GM19351 (cell line): ENCODE data around the gene LYPLA2.
"Not testable (repeated sequence)": the region's sequence is repeated elsewhere in the genome, so short reads cannot be mapped to it uniquely, and the experiment has no call there.

ENCODE experiments used
- ATAC-seq: cut with Tn5 transposase; IDR thresholded peaks from one replicate; pipeline ENCODE4 v1.9.1; 2021; ENCODE audit warnings: mild to moderate bottlenecking, moderate library complexity; ENCODE audit not compliant: unreplicated experiment

LYPLA2 gene

GRCh38 chr1:23799570-23800399 lies 8.8 kb downstream of the LYPLA2 start:
- ATAC-seq: peak; percentile 7

DNA sequence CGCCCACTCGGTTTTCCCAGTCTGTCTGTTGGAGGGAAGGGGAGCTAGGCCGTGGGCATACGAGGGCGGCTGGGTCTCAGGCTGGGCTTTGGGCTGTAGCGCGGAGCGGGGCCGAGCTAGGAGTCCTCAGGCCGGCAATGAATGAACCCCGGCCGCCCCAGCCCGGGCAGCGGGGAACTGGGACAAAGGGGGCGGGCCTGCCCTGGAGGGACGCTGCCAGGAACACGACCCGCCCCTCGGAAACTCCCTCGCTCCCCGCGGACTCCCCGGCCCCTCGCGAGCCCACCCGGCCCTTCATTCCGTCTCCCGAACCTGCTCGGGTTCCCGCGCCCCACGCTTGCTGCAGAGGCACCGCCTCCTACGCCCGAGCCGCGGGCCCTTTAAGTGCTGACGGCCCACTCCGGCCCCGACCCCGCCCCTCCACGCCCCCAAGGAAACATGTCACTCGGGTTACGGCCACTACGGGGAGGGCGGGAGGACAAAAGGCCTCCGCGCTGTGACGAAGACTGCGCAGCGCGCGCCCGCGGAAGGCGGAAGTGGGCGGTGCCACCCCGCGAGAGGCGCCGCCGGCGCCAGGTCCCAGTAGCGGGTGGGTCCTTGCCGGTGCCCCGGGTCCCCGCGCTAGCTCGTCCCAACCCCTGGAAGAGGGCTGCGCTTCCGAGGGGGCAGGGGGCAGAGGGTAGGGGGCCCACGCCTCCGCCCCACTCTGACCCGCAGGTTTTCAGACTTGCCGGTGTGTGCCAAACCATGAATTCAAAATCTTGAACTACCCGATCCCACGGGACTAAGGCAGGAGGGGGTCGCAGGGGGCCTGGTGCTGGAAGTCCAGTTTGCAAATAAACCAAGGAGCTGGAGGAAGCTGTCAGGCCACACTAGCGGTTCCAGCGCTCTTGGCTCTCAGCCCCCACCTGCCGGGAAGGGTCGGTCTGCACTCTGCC lies 9.7 kb downstream of the LYPLA2 start, which contains the start of gene GALE:
Gene GALE, minus strand, starts transcription at position 355 of the 938 bp plus-strand sequence. CDS start 1,747 bp downstream, outside the sequence.
- ATAC-seq: peak; percentile 81

DNA sequence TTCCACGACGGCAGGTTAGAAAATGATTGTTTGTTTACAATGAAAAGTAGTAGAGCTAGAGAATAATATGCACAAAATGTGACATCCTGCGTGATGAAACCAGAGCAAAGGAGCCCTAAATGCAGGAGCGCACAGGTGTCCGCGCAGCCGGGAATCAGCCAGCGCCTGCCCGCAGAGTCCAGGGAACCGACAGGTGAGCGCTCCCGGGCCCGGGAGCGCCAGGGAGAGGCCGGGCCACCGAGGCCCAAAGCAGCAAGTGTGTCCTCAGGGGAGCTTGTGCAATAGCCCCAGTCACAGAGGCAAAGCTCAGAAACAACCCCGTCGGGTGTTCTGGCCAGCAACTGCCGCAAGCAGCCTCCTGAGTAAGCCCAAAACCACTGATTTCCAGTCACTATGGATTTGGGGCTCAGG lies 10.4 kb downstream of the LYPLA2 start:
- ATAC-seq: no peak

DNA sequence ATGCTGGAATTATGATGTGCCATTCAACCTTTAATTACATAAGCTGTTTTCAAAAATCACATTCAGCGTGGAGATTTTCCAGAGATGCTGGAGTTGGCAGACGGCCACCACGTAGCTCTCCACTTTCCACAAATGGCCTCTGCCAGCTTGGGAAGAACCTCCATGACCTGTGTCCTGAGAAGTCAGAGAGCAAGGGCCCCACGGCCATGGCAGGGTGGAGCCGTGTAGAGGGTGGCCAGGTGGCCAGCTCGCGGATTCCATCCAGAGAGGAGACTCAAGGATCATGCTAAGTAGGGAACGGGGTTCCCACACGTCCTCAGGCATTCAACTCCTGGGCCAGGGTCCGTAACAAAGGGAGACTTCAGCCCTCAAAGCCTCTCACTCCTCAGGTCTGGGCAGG lies 10.9 kb downstream of the LYPLA2 start:
- no peak for ATAC-seq

- ATAC-seq: not testable (repeated sequence)
Measured at GRCh38 chr1:23802809-23803342, 11.9 kb downstream of the LYPLA2 start.

- ATAC-seq: no peak
Measured at GRCh38 chr1:23803674-23804073, 12.7 kb downstream of the LYPLA2 start.

- no peak for ATAC-seq
Measured at GRCh38 chr1:23804183-23804835, 13.4 kb downstream of the LYPLA2 start.

- no peak for ATAC-seq
Measured at GRCh38 chr1:23805025-23805424, 14.1 kb downstream of the LYPLA2 start.

DNA sequence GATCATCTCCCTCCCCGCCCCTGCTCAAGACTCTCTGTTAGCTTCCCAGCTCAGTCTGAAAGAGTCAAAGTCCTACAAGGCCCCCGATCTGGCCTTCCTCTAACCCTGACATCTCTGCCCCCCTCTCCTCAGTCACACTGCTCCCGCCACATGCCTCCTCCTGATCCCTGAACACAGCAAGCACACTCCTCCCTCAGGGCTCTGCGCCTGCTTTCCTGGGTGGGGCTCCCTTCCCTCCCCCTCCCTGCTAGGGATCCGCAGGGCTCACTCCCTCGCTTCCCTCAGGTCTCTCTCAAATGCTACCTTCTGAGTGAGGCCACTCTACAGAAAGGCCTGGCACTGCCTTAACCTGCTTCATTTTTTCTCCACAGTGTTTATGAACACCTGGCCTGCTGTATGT lies 15.3 kb downstream of the LYPLA2 start:
- ATAC-seq: no peak

GRCh38 chr1:23807453-23807852 lies 16.5 kb downstream of the LYPLA2 start:
- no peak for ATAC-seq

DNA sequence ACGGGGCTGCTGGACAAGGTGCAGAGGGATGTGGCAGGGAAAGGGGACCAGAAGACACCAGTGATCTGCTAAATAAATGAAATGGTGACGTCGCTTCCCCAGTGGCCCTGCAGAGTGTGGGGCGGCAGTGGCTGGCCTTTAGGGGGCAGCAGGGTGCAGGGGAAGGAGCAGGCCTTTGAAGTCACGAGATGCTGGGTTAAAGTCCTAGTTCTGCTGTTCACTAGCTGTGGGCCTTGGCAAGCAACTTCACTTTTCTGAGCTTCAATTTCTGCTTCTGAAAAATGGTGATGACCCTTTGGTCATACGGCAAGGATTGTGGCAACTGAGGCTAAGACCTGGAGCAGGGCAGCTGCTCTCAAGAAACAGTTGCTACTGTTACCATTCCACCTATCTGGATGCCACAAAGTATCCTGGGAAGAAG lies 18.8 kb downstream of the LYPLA2 start:
- ATAC-seq: peak; percentile 66

GRCh38 chr1:23810818-23811540 lies 20.0 kb downstream of the LYPLA2 start:
- peak; percentile 68 for ATAC-seq

DNA sequence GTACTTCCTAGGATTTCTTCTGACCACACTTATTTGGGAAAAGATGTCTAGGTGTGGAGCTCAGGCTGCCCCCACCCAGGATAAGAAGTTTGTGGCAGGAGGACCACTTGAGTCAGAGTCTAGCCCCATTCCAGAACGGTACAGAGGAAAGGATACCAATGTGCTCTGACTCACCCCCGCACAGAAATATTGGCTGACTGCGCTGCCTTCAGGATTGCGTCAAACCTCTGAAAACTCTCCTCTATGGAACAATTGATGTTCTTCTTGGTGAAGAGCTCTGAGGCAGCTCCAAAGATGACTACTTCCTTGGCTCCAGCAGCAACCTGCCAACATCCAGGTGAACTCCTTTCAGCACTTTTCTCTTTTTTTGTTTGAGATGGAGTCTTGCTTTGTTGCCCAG lies 23.1 kb downstream of the LYPLA2 start:
- no peak for ATAC-seq

GRCh38 chr1:23816361-23816760 lies 25.4 kb downstream of the LYPLA2 start:
- ATAC-seq: no peak

- ATAC-seq: no peak
Measured at GRCh38 chr1:23816906-23817305, 26.0 kb downstream of the LYPLA2 start.

DNA sequence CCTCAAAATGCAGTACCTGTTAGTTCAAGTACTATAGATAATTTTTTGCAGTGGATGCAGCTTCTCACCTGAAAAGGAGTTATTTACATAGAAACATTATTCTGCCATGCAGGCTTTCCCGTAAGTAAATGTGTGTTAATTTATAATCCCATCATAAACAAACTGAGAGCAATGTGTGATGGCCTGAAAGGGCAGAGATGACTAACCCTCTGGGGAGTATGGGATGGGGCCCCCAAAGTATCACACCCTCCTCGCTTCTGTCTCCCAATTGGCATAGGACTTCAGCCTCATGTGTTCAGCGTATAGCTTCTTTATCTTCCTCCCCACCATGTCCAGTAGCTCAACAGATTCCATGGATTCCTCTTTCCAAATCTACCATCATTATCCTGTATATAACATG lies 26.7 kb downstream of the LYPLA2 start:
- no peak for ATAC-seq

GRCh38 chr1:23823767-23824166 lies 32.8 kb downstream of the LYPLA2 start:
- ATAC-seq: no peak

GRCh38 chr1:23824711-23825075 lies 33.7 kb downstream of the LYPLA2 start:
- no peak for ATAC-seq

- peak; percentile 81 for ATAC-seq
Measured at GRCh38 chr1:23825076-23825761, 34.3 kb downstream of the LYPLA2 start, which contains the start of gene HMGCL. HMGCL (minus strand) TSS chr1:23825429; CDS start chr1:23825415, 14 bp downstream.
